Liver (tissue), 9 donors: ENCODE measurements around the gene TET3. TPM values are rescaled to one million over a fixed set of nuclear protein-coding genes. Genes with fewer than 3 reads are reported as not detected.

Experiments used
- DNase-seq: peaks from one replicate; pipeline ENCODE4 v3.0.0-alpha.2; 2017; ENCODE audit warnings: low spot score
- H3K27ac ChIP-seq, 2 donors: one replicate each; pipeline ENCODE4 v1.7.0; 2013; ENCODE audit warnings: inconsistent platforms in 2 of 2, low read length in 2 of 2, control low read depth in 1 of 2, low read depth in 1 of 2, mild to moderate bottlenecking in 1 of 2
- H3K27me3 ChIP-seq, 4 donors: one replicate each; pipeline versions ENCODE4 v1.6.1 to v1.7.0; 2013; ENCODE audit warnings: low read length in 3 of 4, inconsistent platforms in 1 of 4, mild to moderate bottlenecking in 1 of 4, moderate library complexity in 1 of 4; ENCODE audit not compliant: control insufficient read depth in 4 of 4, insufficient read depth in 4 of 4
- H3K36me3 ChIP-seq, 4 donors: one replicate each; pipeline versions ENCODE4 v1.6.1 to v1.7.0; 2013; ENCODE audit warnings: low read length in 3 of 4, mild to moderate bottlenecking in 3 of 4, low read depth in 1 of 4, moderate library complexity in 1 of 4; ENCODE audit not compliant: control insufficient read depth in 4 of 4, insufficient read depth in 3 of 4
- H3K4me1 ChIP-seq, 4 donors: one replicate each; pipeline versions ENCODE4 v1.6.1 to v1.7.0; 2013; ENCODE audit warnings: low read length in 3 of 4, mild to moderate bottlenecking in 3 of 4, moderate library complexity in 1 of 4; ENCODE audit not compliant: control insufficient read depth in 4 of 4, insufficient read depth in 4 of 4
- H3K4me3 ChIP-seq, 3 donors: one replicate each; pipeline versions ENCODE4 v1.6.1 to v1.7.0; 2013; ENCODE audit warnings: low read length in 3 of 3, control low read depth in 1 of 3, low read depth in 1 of 3, mild to moderate bottlenecking in 1 of 3
- H3K9ac ChIP-seq, 2 donors: one replicate each; pipeline ENCODE4 v1.7.0; 2013; ENCODE audit warnings: low read length in 2 of 2, mild to moderate bottlenecking in 2 of 2, moderate library complexity in 2 of 2, control low read depth in 1 of 2, low read depth in 1 of 2
- H3K9me3 ChIP-seq, 4 donors: one replicate each; pipeline versions ENCODE4 v1.6.1 to v1.7.0; 2013; ENCODE audit warnings: low read length in 3 of 4; ENCODE audit not compliant: control insufficient read depth in 4 of 4
- ATF3 ChIP-seq: IDR thresholded peaks from 2 replicates; pipeline ENCODE4 v1.6.1; 2016; ENCODE audit warnings: antibody characterized with exemption
- EGR1 ChIP-seq, 2 donors: IDR thresholded peaks; 2 replicates each; pipeline ENCODE4 v1.6.1; 2016 to 2018; ENCODE audit warnings: antibody characterized with exemption in 2 of 2, low read depth in 2 of 2
- FOXA1 ChIP-seq: IDR thresholded peaks from 2 replicates; pipeline ENCODE4 v1.6.1; 2016; ENCODE audit warnings: antibody characterized with exemption
- FOXA2 ChIP-seq: IDR thresholded peaks from 2 replicates; pipeline ENCODE4 v1.6.1; 2016; ENCODE audit warnings: antibody characterized with exemption
- GABPA ChIP-seq, 2 donors: IDR thresholded peaks in 1 of 2; conservative IDR thresholded peaks in 1 of 2; 2 replicates each; pipeline ENCODE4 v1.6.1; 2016; ENCODE audit warnings: antibody characterized with exemption in 2 of 2, mild to moderate bottlenecking in 1 of 2, moderate library complexity in 1 of 2
- HNF4A ChIP-seq, 2 donors: conservative IDR thresholded peaks; 2 replicates each; pipeline ENCODE4 v1.6.1; 2016; ENCODE audit warnings: antibody characterized with exemption in 2 of 2, mild to moderate bottlenecking in 2 of 2
- HNF4G ChIP-seq: IDR thresholded peaks from 2 replicates; pipeline ENCODE4 v1.6.1; 2016; ENCODE audit warnings: antibody characterized with exemption
- JUND ChIP-seq, 2 donors: IDR thresholded peaks; 2 replicates each; pipeline ENCODE4 v1.6.1; 2016; ENCODE audit warnings: antibody characterized with exemption in 2 of 2
- MAX ChIP-seq: IDR thresholded peaks from 2 replicates; pipeline ENCODE4 v1.6.1; 2016; ENCODE audit warnings: antibody characterized with exemption
- NR2F2 ChIP-seq: IDR thresholded peaks from 2 replicates; pipeline ENCODE4 v1.6.1; 2016; ENCODE audit warnings: antibody characterized with exemption
- REST ChIP-seq: IDR thresholded peaks from 2 replicates; pipeline ENCODE4 v1.6.1; 2016; ENCODE audit warnings: antibody characterized with exemption, mild to moderate bottlenecking
- RXRA ChIP-seq, 2 donors: IDR thresholded peaks; 2 replicates each; pipeline ENCODE4 v1.6.1; 2017 to 2018; ENCODE audit warnings: antibody characterized with exemption in 2 of 2, mild to moderate bottlenecking in 1 of 2
- SP1 ChIP-seq: IDR thresholded peaks from 2 replicates; pipeline ENCODE4 v1.6.1; 2018; ENCODE audit warnings: antibody characterized with exemption, mild to moderate bottlenecking
- TAF1 ChIP-seq: conservative IDR thresholded peaks from 2 replicates; pipeline ENCODE4 v1.6.1; 2016; ENCODE audit warnings: antibody characterized with exemption, mild to moderate bottlenecking
- YY1 ChIP-seq: IDR thresholded peaks from 2 replicates; pipeline ENCODE4 v1.6.1; 2016; ENCODE audit warnings: antibody characterized with exemption, mild to moderate bottlenecking
- ZBTB33 ChIP-seq: IDR thresholded peaks from 2 replicates; pipeline ENCODE4 v1.6.1; 2016; ENCODE audit warnings: antibody characterized with exemption
- WGBS: extraction: QIAGEN DNeasy Blood & Tissue Kit; methylation state at CpG from one replicate; pipeline ENCODE4 v1.1.7; 2013; 5-methylcytosine and 5-hydroxymethylcytosine counted together
- polyA plus RNA-seq, 2 donors: library from polyadenylated mRNA; stranded (reverse) in 1 of 2; unstranded in 1 of 2; fragments of 200-250 nt in 1 of 2; fragments of >200 nt in 1 of 2; fragmentation: Nextera tagmentation in 1 of 2; extraction: Ambion mirVana in 1 of 2; gene quantifications; one replicate each; pipeline versions ENCODE4 v1.2.1 to v1.2.3, GENCODE V29; 2013 to 2015
- total RNA-seq, 2 donors: library from RNA; depleted of rRNA; stranded (reverse); fragments of >200 nt; gene quantifications; one replicate each; pipeline ENCODE4 v1.2.3, GENCODE V29; 2014
- donor health status: healthy.
- donor health status: healthy.
- donor health status: healthy.
- donor health status: healthy.
- donor health status: healthy.

The TET3 gene
- total and polyA plus RNA-seq, 4 donors, result 0.89 to 16.2 (median 3.2) TPM

- TF ChIP-seq ZBTB33, result no peak
These were observed 49.1 kb upstream of the TET3 start (continued) for GRCh38 chr2:73935641-73936040.

GRCh38 chr2:73937103-73937885 is 47.4 kb upstream of the TET3 start:
- TF ChIP-seq YY1, result no peak
- no peak for TF ChIP-seq JUND (IDR thresholded peaks at IDR 0.05)
- no peak for TF ChIP-seq GABPA (IDR thresholded peaks at IDR 0.05 in 1 of 2, conservative IDR thresholded peaks at IDR 0.05 in 1 of 2)
- no peak for TF ChIP-seq EGR1 (IDR thresholded peaks at IDR 0.05; ENCODE audit: low read depth in 2 of 2)
- no peak for TF ChIP-seq HNF4A (conservative IDR thresholded peaks at IDR 0.05)
- no peak overlapping the region for H3K9ac ChIP-seq
- H3K27me3 ChIP-seq, result no peaks in the 10 kb centered on the region
- no peak overlapping the region for H3K27ac ChIP-seq
- H3K9me3 ChIP-seq, result no peaks in the 10 kb centered on the region
- no peak overlapping the region for H3K4me3 ChIP-seq
- DNase-seq, result no peak
- WGBS, result 93% methylated on average over 4 of the region's 4 CpGs
- H3K36me3 ChIP-seq, result peaks cover 0 to 11% (median 4%) of the 10 kb centered on the region in 4 donors
- no peaks in the 10 kb centered on the region for H3K4me1 ChIP-seq

GRCh38 chr2:73937899-73938298 is 46.8 kb upstream of the TET3 start:
- no peaks in the 10 kb centered on the region for H3K4me1 ChIP-seq
- no peak overlapping the region for H3K27ac ChIP-seq
- TF ChIP-seq HNF4A (conservative IDR thresholded peaks at IDR 0.05), result no peak
- no peak for TF ChIP-seq YY1
- no peak for TF ChIP-seq HNF4G
- no peak for TF ChIP-seq EGR1 (IDR thresholded peaks at IDR 0.05; ENCODE audit: low read depth in 2 of 2)
- no peak for TF ChIP-seq RXRA (IDR thresholded peaks at IDR 0.05)
- TF ChIP-seq FOXA1, result no peak
- TF ChIP-seq SP1, result no peak
- no peak for TF ChIP-seq GABPA (IDR thresholded peaks at IDR 0.05 in 1 of 2, conservative IDR thresholded peaks at IDR 0.05 in 1 of 2)
- no peak for TF ChIP-seq MAX
- TF ChIP-seq REST, result no peak
- no peak for TF ChIP-seq JUND (IDR thresholded peaks at IDR 0.05)
- no peak for TF ChIP-seq TAF1
- no peak for TF ChIP-seq FOXA2
- no peak for TF ChIP-seq ZBTB33
- TF ChIP-seq ATF3, result no peak
- TF ChIP-seq NR2F2, result no peak
- no peaks in the 10 kb centered on the region for H3K9me3 ChIP-seq
- DNase-seq, result no peak
- H3K9ac ChIP-seq, result no peak overlapping the region
- no peaks in the 10 kb centered on the region for H3K27me3 ChIP-seq
- H3K4me3 ChIP-seq, result no peak overlapping the region
- H3K36me3 ChIP-seq, result peaks cover 0 to 9% (median 4%) of the 10 kb centered on the region in 4 donors
